ENCODE data around the gene KIF20B.
"Not testable (repeated sequence)": the region's sequence is repeated elsewhere in the genome, so short reads cannot be mapped to it uniquely, and the experiment has no call there.

Gene KIF20B

DNA sequence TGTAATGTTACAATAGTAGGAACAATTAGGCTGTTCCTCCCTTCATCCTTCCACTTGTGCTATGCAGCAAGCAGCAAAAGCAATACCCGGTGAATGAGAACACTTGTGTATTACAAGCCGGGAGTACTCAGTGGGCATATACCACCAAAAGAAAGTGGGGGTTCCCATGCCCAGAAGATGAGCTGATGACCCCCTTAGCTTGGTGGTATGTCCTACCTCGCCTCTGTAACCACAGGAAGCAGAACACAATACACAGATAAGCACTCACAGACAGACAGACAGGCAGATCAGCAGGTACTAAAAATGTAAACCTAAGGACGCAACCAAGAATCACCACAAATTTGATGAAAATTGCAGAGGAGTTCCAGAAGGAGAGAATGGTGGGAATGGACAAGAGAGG lies 15.5 kb upstream of the KIF20B start:
- DNase-seq, result no peak

DNA sequence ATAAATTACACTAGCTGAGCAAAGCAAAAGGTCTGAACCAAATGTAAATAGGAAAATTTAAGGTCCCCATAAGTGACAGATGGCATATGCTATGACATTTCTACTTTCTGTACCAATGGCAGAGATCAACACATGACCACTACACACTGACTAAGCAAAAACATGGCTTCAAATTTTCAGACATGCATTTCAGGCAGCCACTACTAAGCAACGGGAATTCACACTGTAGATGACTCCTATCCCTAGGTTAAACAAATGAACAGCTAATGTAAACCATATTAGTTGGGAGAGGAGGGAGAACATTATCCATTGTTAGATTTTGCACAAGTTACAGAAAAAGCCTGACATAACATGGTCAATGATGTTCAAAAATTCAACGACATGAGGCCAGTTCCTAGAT lies 11.4 kb upstream of the KIF20B start:
- DNase-seq, result no peak

DNA sequence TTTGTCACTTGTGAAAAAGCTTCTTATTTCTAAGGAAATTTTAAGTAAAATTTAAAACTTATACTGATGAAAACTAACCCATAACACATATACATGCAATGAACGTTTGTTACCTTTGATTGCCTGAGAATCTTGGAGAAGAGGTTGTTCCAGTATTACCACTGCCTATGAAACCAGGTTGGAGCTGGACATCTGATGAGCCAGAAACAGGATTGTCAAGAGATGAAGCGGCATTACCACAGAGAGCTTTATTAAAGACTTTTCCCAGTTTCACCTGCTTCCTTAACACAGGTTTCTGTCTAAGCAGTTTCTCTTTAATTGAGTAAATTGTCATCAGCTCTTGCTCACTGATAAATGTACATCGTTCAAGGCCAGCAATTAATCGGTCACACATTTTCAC lies 9.0 kb upstream of the KIF20B start:
- no peak for DNase-seq

DNA sequence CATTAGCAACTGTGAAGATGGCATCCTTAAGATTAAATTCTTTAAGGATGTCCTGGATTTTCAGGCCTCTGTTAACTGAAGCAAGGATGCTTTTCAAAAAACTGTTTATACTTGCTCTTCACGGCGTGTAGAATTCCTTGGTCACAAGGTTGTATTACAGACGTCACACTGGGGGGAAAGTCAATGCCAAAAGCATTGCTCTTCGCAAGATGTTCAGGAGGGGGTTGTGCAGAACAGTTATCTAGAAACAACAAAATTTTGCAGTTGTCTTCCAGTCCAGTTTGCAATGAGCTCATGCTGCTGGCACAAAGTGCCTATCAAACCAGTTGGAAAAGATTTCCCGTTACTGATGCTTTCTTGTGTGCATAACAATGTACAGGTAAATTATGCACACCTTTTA lies 8.2 kb upstream of the KIF20B start:
- no peak for DNase-seq

DNA sequence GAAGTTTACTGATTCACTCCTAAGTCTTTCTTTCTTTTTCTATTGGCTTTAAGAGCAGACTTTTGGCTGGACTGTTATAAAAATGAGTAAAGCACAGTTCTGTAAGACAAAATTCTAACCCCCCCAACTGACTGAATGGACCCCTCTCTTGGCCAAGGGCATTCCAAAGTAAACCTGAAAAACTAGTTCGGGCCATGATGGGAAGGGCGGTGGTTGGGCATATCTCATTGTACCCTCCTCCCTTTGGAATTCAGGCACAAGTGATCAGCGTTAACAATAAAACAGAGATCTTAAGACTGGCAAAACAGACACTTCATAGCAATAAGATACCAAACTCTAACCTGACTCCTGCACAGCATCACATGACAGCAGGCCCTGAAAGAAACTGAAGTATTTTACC lies 6.1 kb upstream of the KIF20B start:
- DNase-seq, result no peak

DNA sequence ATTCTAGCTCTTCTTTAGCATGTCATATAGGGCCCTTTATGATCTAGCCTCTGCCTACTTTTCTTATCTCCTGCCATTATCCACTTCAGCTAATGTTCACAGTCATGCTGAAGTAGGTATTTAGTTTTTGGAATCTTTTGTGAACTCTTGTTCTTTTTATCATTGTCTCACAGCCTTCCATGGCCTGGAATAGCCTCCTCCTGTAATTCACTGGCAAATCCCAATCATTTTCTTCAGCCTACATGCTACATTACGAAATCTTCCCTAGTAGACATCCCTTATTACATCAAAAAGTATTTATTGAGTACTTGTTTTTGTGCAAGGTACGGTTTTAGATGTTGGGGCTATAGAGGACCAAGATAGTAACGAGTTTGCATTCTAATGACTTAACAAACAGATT lies 3.4 kb upstream of the KIF20B start:
- DNase-seq, result no peak

DNA sequence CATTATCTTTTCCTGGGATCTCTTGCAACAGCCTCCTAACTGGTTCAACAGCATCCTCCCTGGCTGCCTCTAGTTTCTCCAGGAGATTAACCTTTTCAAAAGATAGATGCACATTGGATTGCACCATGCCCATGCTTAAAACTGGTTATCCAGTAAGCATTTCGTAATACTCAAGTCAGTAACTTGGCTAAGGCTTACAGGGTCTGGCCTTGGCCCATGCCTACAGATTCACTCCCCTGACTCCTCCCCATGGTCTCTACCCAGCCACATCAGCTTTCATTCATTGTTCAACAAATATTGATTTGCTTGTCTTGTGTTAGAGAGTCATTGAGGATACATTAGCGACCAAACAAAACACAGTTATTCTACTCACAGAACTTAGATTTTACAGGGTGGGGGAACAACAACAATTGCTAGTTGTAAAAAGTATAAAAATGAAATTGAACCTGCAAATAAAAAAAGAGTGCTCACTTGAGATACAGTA lies 1.8 kb upstream of the KIF20B start:
- DNase-seq, result no peak

DNA sequence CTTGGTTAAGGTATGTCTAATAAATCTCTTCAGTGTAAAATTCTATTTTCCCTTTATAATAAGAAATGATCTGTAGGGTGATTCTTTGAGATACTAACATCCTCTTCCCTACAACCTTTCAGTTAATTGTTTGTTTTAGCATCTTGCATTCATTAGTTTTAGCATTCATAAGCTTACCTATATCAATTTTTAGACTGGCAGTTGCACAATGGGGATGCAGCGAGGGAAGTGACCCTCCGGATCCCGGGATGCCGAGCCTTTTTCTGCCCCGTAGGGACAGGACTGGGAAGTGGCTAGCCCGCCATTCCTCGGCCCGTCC lies 508 bp upstream of the KIF20B start:
- no peak for DNase-seq

DNA sequence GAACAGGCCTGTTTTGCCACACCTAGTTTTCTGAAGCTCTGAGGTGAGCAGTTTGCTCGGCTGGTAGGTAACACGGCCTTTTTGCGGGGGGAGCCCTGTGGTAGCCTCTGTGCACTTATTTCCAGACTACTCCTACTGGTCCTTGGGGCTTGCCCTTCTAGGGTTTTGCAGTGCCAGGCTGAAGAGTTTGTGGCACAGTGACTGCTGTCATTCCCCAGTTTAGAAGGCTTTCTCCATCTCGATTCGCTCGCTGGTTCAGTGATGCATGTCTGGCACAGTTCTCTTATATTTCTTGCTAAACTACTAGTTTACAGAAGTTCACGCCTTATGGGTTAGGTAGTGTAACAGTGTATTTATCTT lies 711 bp downstream of the KIF20B start:
- DNase-seq, result no peak

DNA sequence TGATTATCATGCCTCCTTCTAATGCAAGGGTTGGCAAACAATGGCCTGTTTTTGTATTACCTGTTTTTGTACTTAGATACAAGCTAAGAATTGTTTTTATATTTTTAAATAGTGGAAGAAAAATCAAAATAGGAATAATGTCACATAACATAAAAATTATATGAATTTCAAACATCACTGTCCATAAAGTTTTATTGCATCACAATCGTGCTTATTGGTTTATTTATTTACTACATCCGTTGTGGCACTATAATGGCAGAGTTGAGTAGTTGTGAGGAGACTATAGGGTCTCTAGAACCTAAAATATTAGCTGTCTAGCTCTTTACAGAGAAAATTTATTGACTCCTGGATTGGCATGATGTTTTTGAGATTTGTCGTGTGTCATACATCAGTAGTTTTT lies 4.1 kb downstream of the KIF20B start:
- DNase-seq, result no peak

DNA sequence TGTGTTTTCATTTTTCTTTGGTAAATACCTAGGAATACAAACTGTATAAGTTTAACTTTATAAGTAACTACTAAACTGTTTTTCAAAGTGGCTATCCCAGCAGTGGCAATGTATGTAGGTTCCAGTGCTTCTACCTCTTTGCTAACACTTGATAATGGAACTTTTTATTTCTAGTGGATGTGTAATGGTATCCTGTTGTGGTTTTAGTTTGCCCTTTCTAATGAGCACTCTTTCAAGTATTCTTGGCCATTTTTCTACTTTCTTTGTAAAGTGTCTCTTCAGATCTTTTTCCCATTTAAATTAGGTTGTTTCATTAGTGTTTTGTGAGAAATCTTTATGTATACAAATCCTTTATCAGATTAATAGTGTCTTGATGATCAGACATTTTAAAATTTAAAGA lies 4.6 kb downstream of the KIF20B start:
- no peak for DNase-seq

DNA sequence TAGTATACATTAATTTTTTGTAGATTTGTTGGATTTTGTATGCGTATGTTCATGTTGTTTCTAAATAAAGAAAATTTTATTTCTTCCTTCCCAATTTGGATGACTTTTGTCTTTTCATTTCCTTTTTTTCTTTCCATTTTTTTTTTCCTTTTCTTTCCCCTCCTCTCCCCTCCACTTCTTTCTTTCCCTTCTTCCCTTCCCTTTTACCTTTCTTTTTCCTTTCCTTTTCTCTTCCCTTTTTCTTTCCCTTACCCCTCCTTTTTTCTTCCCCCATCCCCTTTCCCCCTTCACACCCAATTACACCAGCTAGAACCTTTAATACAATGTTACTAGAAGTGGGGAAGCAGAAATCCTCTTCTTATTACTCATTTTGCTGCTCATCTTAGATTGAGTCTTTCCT lies 6.0 kb downstream of the KIF20B start:
- DNase-seq, result no peak

DNA sequence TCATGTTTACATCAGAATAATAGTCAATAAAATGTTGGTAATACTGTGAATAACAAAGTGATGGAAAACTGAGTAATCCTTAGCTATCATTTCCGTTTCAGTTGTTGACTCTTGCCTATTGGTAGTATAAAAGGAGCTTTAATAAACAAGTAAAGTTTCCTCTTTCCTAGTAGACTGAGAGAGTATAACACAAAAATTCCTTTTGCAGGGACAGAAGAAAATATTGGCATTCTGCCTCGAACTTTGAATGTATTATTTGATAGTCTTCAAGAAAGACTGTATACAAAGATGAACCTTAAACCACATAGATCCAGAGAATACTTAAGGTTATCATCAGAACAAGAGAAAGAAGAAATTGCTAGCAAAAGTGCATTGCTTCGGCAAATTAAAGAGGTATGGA lies 9.4 kb downstream of the KIF20B start:
- no peak for DNase-seq

DNA sequence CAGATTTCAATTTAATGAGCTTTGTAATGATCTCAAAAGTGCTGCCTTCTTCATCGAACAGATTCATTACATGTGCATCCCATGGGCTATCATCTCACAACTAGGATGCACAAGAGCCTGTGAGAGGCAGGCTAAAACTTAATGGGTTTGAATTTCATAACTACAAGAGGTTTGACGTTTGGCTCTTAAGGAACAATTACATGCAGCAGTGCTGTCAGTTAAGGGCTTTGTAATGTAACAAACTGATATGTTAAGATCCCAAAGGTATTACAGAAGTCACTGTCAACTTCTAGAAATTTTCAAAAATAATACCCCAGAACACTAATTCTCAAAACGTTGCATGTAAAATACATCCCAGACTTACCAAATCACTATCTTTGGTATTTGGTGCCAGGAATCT lies 33.2 kb downstream of the KIF20B start:
- no peak for DNase-seq

DNA sequence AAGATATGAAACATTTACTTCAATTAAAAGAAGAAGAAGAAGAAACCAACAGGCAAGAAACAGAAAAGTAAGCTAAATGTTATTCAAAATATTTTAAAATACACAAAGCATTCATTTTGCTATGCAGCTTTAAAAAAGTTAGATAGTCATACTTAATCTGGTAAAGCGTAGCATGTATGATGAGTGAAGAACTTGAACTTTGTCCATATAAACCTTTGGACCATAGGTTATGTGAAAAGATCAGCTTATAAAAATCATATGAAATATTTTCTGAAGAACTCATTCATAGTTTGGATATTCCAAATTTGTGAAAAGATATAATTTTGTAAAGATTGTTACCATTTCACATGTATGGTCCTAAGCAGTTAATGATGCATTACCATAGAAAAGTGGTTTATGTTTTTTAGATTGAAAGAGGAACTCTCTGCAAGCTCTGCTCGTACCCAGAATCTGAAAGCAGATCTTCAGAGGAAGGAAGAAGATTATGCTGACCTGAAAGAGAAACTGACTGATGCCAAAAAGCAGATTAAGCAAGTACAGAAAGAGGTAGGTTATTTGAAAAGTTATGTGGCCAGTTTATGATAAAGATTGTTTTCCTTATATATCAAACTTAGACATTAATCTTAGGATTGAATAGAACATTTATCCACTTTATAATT lies 37.3 kb downstream of the KIF20B start:
- no peak for DNase-seq

DNA sequence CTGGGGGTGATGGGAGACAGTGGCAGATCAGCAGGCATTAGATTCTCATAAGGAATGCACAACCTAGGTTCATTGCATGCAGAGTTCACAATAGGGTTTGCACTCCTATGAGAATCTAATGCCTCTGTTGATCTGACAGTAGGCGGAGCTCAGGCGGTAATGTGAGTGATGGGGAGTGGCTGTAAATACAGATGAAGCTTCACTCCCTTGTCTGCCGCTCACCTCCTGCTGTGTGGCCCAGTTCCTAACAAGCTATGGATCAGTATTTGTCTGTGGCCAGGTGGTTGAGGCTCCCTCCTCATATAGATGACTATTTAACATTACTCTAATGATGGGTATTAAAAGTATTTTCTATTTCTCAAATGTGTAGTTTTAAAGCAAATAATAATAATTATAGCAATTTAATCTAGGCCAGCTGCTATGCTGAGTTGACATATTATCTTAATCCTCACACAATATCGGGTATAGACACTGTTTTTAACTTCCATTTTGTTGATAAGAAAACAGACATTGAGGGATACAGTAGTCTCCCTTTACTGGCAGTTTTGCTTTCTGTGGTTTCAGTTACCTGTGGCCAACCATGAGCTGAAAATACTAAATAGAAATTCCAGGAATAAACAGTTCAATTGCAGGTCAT lies 39.9 kb downstream of the KIF20B start:
- DNase-seq, result no peak

DNA sequence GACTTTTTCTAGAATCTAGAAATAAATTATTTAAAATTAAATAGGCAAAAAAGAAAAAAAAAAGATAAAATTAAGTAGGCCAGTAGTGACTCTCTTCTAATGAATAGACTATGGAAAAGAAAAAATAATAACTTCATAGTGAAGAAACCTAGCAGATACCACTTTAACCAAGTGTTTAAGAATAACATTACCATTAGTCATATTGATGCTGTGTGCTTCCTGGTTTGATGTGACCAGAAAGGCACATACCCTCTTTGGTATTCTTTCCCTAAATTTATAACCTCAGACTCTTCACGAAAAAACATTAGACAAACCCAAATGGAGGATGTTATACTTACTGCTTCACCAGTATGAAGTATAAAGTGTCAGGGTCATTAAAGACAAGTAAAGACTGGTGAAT lies 42.6 kb downstream of the KIF20B start:
- DNase-seq, result no peak

DNA sequence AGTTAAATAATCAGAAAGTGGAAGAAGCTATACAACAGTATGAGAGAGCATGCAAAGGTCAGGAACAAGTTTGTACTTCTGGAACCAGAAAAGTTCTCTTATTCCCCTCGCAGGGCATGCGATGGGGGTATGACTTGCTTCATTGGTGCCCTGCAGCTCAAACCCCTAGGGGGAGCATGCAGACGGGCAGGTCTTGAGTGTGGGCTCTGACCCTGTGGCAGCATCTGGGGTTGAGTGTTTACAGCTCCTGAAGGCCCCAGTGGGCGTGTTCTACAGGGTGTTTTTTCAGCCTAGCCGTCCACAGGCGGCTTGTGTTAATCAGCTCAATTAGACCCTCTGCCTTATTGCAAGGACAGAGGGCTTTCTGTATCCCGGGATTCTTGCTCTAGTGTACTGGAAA lies 44.5 kb downstream of the KIF20B start:
- DNase-seq, result no peak

DNA sequence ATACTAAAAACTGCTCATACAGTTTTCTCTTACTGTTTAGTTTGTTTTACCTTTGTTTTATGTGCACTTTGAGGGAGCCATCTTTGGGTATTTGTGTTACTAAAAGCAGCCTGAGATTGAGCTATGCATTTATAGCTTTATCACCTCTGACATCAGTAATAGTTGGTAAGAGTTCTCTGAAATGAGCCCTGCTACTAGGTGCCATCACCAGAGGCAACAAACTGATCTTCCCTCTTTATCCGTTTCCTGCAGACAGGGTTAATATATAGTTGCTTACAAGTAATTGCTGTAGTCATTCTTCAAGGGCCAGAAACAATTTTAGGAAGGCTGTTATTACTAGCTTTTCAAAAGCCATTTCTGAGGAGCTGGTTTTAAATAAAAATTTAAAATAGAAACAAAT lies 49.1 kb downstream of the KIF20B start:
- no peak for DNase-seq

DNA sequence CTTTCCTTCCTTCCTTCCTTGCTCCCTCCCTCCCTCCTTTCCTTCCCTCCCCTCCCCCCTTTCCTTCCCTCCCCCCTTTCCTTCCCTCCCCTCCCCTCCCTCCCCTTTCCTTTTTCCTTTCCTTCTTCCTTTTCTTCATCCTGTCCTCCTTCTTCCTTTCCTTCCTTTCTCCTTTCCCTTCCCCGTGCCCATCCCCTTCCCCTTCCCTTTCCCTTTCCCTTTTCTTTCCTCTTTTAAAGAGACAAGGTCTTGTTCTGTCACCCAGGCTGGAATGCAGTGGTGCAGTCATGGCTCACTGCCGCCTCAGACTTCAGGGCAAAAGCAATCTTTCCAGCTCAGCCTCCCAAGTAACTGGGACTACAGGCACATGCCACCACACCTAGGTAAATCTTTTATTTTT lies 54.0 kb downstream of the KIF20B start:
- DNase-seq, result no peak

DNA sequence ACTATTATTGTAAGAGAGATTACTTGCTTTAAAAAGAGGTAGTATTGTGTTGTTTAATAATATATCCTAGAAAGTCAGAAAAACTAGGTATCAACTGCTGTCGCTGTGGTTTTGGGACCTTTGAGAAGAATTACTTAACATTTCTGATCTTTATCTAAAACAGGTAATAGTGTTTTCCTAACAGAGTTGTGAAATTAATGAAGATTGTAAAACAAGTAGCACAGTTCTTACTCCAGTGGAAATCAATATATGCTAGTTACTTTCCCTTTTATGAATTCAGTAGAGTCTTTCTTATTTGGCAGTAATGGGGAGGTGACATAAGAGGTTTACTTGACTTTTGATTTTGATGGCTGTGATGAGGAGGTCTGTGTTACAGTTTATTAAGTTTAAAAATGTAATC lies 58.1 kb downstream of the KIF20B start:
- DNase-seq, result no peak

DNA sequence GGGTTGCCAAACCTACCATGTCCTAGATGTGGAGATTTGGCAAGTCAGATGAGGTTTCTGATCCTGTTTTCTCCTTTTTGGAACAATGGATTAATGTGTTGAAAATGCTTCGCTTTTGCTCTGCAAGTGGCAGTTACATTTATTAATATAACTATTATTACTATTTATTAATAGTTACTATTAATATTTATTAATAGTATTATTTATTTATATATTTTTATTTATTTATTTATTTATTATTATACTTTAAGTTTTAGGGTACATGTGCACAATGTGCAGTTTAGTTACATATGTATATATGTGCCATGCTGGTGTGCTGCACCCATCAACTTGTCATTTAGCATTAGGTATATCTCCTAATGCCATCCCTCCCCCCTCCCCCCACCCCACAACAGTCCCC lies 62.3 kb downstream of the KIF20B start:
- not testable (repeated sequence) for DNase-seq

DNA sequence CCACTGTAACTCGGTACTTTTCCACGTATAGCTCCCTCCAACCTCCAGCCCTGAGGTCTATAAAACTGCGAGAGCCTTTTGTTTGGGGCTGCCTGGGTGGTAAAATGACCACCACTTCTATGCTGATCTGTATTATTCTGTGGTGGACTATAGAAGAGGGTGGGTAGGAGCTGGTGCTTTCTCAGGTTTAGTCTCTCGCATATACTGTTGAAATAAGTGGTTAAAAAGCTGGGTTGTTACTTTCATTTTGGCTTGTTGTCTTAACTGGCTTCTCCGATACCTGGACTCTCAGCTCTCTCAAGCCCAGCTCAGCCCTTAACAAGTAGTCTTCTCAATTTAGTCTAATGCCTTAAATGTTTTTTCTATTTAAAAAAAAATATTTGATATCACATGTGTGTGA lies 70.3 kb downstream of the KIF20B start:
- no peak for DNase-seq

DNA sequence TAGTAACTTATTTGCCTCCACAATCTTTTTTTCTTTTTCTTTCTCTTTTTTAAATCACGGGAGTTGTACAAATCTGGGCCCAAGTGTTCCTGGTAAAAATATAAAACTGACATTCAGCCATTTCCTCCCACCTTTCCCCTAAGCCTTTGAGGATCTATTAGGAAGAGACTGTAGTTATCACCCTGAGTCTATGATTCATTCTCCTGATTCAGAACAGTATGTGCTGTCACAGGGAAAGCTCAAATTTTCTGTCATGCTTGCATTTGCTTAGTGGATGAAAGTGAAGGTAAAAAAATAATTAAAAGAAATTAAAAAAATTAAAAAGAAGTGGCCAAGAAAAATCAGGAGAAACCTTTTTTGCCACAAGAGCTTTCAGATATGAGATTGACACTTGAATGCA lies 71.7 kb downstream of the KIF20B start:
- no peak for DNase-seq

DNA sequence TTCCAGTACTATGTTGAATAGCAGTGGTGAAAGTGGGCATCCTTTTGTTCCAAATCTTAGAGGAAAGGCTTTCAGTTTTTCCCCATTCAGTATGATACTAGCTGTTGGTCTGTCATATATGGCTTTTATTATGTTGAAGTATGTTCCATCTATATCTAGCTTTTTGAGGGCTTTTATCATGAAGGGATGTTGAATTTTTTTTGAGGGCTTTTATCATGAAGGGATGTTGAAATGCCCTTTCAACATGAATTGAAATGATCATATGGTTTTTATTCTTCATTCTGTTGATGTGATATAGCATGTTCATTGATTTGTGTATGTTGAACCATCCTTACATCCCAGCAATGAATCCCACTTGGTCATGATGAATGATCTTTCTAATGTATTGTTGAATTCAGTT lies 75.3 kb downstream of the KIF20B start:
- no peak for DNase-seq

DNA sequence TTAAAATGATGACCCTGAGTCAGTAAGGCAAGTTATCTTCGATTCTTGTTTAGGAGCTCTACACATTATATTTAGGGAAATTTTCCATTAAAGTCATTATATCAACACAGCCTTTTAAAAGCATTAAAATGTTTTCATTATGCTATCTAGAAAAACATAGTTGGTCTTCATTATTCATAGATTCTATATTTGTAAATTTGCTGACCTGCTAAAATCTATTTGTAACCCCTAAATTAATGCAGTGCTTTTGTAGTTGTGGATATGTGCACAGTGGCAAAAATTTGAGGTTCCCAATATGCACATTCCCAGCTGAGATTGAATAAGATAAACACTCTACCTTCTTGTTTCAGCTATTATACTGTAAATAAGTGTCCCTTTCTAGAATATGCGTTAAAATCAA lies 81.1 kb downstream of the KIF20B start:
- no peak for DNase-seq
